SU-DHL-6 (cell line): ENCODE results near the gene TMED1.

Experiments
- EZH2phosphoT487 ChIP-seq: fragments of 200-600 bp; sonication (generic), shearing (Covaris generic); conservative IDR thresholded peaks from 2 replicates; pipeline ENCODE4 v1.6.1; 2018; ENCODE audit warnings: mild to moderate bottlenecking, antibody characterized with exemption, low read length, moderate library complexity, mixed read lengths
- TF ChIP-seq, protein P1 (sequence below): fragments of 200-600 bp; sonication (generic); IDR thresholded peaks from one replicate; pipeline ENCODE4 v1.5.1; 2017; ENCODE audit warnings: antibody characterized with exemption, mild to moderate bottlenecking, low read length, moderate library complexity; ENCODE audit not compliant: insufficient read depth, poor library complexity, severe bottlenecking

DNA sequence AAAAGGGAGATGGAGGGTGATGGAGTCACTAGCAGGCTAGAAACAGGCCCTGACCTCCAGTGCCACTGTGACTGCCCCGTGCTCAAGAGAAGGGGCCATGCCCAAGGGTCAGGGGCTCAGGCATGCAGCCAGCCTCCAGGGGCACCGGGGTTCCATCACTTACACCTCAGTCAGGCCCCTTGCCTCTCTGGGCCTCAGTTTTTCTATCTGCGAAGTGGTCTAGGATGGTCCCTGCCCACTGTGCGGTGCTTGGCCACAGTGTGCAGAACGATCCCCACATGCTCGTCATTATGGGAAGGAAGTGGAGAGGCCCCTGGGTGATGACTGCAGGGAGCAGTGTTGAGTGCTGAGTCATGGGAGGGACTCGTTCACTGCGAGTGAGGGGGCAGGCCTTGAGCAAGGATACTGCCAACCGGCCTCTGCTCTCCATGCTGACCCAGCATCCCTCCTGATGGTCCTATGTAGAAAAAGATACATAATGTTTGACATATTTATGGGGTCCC lies 23.1 kb downstream of the TMED1 start:
- TF ChIP-seq, protein P1, sequence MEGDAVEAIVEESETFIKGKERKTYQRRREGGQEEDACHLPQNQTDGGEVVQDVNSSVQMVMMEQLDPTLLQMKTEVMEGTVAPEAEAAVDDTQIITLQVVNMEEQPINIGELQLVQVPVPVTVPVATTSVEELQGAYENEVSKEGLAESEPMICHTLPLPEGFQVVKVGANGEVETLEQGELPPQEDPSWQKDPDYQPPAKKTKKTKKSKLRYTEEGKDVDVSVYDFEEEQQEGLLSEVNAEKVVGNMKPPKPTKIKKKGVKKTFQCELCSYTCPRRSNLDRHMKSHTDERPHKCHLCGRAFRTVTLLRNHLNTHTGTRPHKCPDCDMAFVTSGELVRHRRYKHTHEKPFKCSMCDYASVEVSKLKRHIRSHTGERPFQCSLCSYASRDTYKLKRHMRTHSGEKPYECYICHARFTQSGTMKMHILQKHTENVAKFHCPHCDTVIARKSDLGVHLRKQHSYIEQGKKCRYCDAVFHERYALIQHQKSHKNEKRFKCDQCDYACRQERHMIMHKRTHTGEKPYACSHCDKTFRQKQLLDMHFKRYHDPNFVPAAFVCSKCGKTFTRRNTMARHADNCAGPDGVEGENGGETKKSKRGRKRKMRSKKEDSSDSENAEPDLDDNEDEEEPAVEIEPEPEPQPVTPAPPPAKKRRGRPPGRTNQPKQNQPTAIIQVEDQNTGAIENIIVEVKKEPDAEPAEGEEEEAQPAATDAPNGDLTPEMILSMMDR: no peak
- no peak for TF ChIP-seq EZH2phosphoT487
